IMR-90 (cell line): ENCODE results near the gene GPR37. TPM values are rescaled to one million over a fixed set of nuclear protein-coding genes. Genes with fewer than 3 reads are reported as not detected.

Source experiments
- ATAC-seq: fragments of 200-7000 bp; cut with Tn5 transposase; 2 replicates; pipeline ENCODE4 v1.9.1; 2020; ENCODE audit warnings: low read depth, mild to moderate bottlenecking, moderate library complexity
- BruUV-seq: library from RNA; stranded (reverse); fragments of 400-500 nt; replicated peaks from 2 replicates; lab custom pipeline; 2021; lab: Mats Ljungman, UMichigan
- CTCF ChIA-PET: fragments of 300-600 bp; formaldehyde crosslinking; extraction: SDS; loops from one replicate; lab custom pipeline; 2021; ENCODE audit warnings: antibody characterized with exemption; lab: Yijun Ruan, JAX
- POLR2A ChIA-PET: fragments of 300-600 bp; sonication (Branson Sonifier 250); formaldehyde crosslinking; loops from one replicate; lab custom pipeline; 2022; ENCODE audit warnings: antibody characterized with exemption; ENCODE audit not compliant: unreplicated experiment; lab: Charles Lee
- DNase-seq: peaks from one replicate; pipeline ENCODE4 v3.0.0; 2013
- H2AFZ ChIP-seq: replicated peaks from 2 replicates; pipeline ENCODE3; 2013; ENCODE audit warnings: low read length, mild to moderate bottlenecking; ENCODE audit not compliant: poor library complexity
- H2AK5ac ChIP-seq: 2 replicates; pipeline ENCODE4 v1.6.1; 2013; ENCODE audit warnings: low read depth, low read length, inconsistent platforms
- H2AK9ac ChIP-seq: replicated peaks from 2 replicates; pipeline ENCODE3; 2013; ENCODE audit warnings: mild to moderate bottlenecking, low read depth, low read length, moderate library complexity; ENCODE audit not compliant: poor library complexity
- H2BK120ac ChIP-seq: 2 replicates; pipeline ENCODE4 v1.6.1; 2013; ENCODE audit warnings: low read depth, low read length, inconsistent platforms
- H2BK15ac ChIP-seq: 3 replicates; pipeline ENCODE4 v1.6.1; 2013; ENCODE audit warnings: low read depth, low read length, inconsistent platforms
- H2BK20ac ChIP-seq: 2 replicates; pipeline ENCODE4 v1.6.1; 2013; ENCODE audit warnings: low read depth, mild to moderate bottlenecking, inconsistent platforms, low read length, moderate library complexity
- H2BK5ac ChIP-seq: 2 replicates; pipeline ENCODE4 v1.6.1; 2013; ENCODE audit warnings: mild to moderate bottlenecking, low read depth, low read length, inconsistent platforms; ENCODE audit not compliant: poor library complexity, severe bottlenecking
- H3K14ac ChIP-seq: replicated peaks from 2 replicates; pipeline ENCODE4 v1.6.1; 2013; ENCODE audit warnings: low read depth, low read length, inconsistent platforms
- H3K18ac ChIP-seq: 2 replicates; pipeline ENCODE4 v1.6.1; 2013; ENCODE audit warnings: low read depth, low read length, control low read depth
- H3K23ac ChIP-seq: 2 replicates; pipeline ENCODE4 v1.6.1; 2013; ENCODE audit warnings: low read depth, low read length, inconsistent platforms
- H3K27ac ChIP-seq: 2 replicates; pipeline ENCODE4 v1.5.1; 2013; ENCODE audit warnings: mild to moderate bottlenecking, control low read depth, low read length; ENCODE audit not compliant: insufficient read depth
- H3K27me3 ChIP-seq: 2 replicates; pipeline ENCODE4 v1.6.1; 2013; ENCODE audit warnings: low read length; ENCODE audit not compliant: control insufficient read depth, insufficient read depth
- H3K36me3 ChIP-seq: 2 replicates; pipeline ENCODE4 v1.6.1; 2013; ENCODE audit warnings: low read length, mixed read lengths; ENCODE audit not compliant: control insufficient read depth, insufficient read depth
- H3K4ac ChIP-seq: 2 replicates; pipeline ENCODE4 v1.6.1; 2013; ENCODE audit warnings: low read depth, low read length, inconsistent platforms
- H3K4me1 ChIP-seq: 2 replicates; pipeline ENCODE4 v1.6.1; 2013; ENCODE audit warnings: low read length, mixed read lengths; ENCODE audit not compliant: control insufficient read depth, insufficient read depth
- H3K4me2 ChIP-seq: 2 replicates; pipeline ENCODE4 v1.6.1; 2013; ENCODE audit warnings: low read depth, mild to moderate bottlenecking, control low read depth, low read length, moderate library complexity
- H3K4me3 ChIP-seq: 2 replicates; pipeline ENCODE4 v1.5.1; 2013; ENCODE audit warnings: low read depth, mild to moderate bottlenecking, control low read depth, low read length, moderate library complexity; ENCODE audit not compliant: insufficient read depth
- H3K56ac ChIP-seq: 2 replicates; pipeline ENCODE4 v1.6.1; 2013; ENCODE audit warnings: low read length, inconsistent platforms; ENCODE audit not compliant: insufficient read depth; ENCODE audit errors: extremely low read depth
- H3K79me1 ChIP-seq, 2 experiments: 2 replicates each; pipeline ENCODE4 v1.6.1; 2013; ENCODE audit warnings: low read length in 2 of 2, inconsistent platforms in 1 of 2, low read depth in 1 of 2
- H3K9ac ChIP-seq: 2 replicates; pipeline ENCODE4 v1.6.1; 2013; ENCODE audit warnings: low read depth, low read length, control low read depth
- H3K9me1 ChIP-seq: 2 replicates; pipeline ENCODE4 v1.6.1; 2013; ENCODE audit warnings: low read length, inconsistent platforms; ENCODE audit not compliant: insufficient read depth
- H3K9me3 ChIP-seq: 2 replicates; pipeline ENCODE4 v1.6.1; 2013; ENCODE audit warnings: low read length; ENCODE audit not compliant: control insufficient read depth, insufficient read depth
- H4K20me1 ChIP-seq: 2 replicates; pipeline ENCODE4 v1.6.1; 2013; ENCODE audit warnings: low read length, inconsistent platforms; ENCODE audit not compliant: insufficient read depth
- H4K5ac ChIP-seq: 2 replicates; pipeline ENCODE4 v1.6.1; 2013; ENCODE audit warnings: mild to moderate bottlenecking, low read depth, low read length, control low read depth
- H4K8ac ChIP-seq, 2 experiments: 2 replicates each; pipeline ENCODE4 v1.6.1; 2013; ENCODE audit warnings: low read depth in 2 of 2, low read length in 2 of 2, control low read depth in 1 of 2, inconsistent platforms in 1 of 2
- H4K91ac ChIP-seq: 2 replicates; pipeline ENCODE4 v1.6.1; 2013; ENCODE audit warnings: low read depth, low read length, inconsistent platforms; ENCODE audit not compliant: insufficient read depth
- BHLHE40 ChIP-seq: fragments of 150-350 bp; IDR thresholded peaks from 2 replicates; pipeline ENCODE4 v1.6.1; 2016; ENCODE audit warnings: mild to moderate bottlenecking, low read depth, low read length
- CEBPB ChIP-seq: IDR thresholded peaks from 2 replicates; pipeline ENCODE4 v1.6.1; 2012; ENCODE audit warnings: low read depth, low read length, improper control_type of control experiment
- CHD1 ChIP-seq: IDR thresholded peaks from 2 replicates; pipeline ENCODE4 v1.6.1; 2012; ENCODE audit warnings: low read depth, low read length, improper control_type of control experiment
- CTCF ChIP-seq: conservative IDR thresholded peaks from 2 replicates; pipeline ENCODE4 v1.5.1; 2012; ENCODE audit warnings: mild to moderate bottlenecking, low read depth, low read length, improper control_type of control experiment
- FOS ChIP-seq: fragments of 150-350 bp; IDR thresholded peaks from 2 replicates; pipeline ENCODE4 v1.6.1; 2016; ENCODE audit warnings: low read depth, low read length
- RAD21 ChIP-seq: IDR thresholded peaks from 2 replicates; pipeline ENCODE4 v1.6.1; 2012; ENCODE audit warnings: low read length, improper control_type of control experiment
- RFX5 ChIP-seq: IDR thresholded peaks from 2 replicates; pipeline ENCODE4 v1.8.0; 2012; ENCODE audit warnings: low read depth, mild to moderate bottlenecking, low read length, moderate library complexity
- WGBS, 2 experiments: methylation state at CpG; one replicate each; pipeline versions ENCODE4 v1.1.5 to v1.1.7; 2013; ENCODE audit warnings: missing lambda C conversion rate in 2 of 2; ENCODE audit not compliant: insufficient read length in 1 of 2; ENCODE audit errors: extremely low coverage in 2 of 2; 5-methylcytosine and 5-hydroxymethylcytosine counted together
- dilution Hi-C: fragments of 300-500 bp; cut with HindIII; formaldehyde crosslinking; loops from one replicate; pipeline ENCODE4 v1.14.3; 2018; ENCODE audit warnings: low sequenced_read_pairs; ENCODE audit not compliant: unreplicated experiment
- in situ Hi-C: fragments of 300-500 bp; cut with MboI; formaldehyde crosslinking; loops from 3 replicates; pipeline ENCODE4 v1.14.3; 2019; ENCODE audit warnings: low sequenced_read_pairs, inconsistent platforms, mixed read lengths
- intact Hi-C: fragments of 100-400 bp; cut with micrococcal nuclease; formaldehyde crosslinking; loops from 2 replicates; pipeline ENCODE4 v1.10.0; 2022
- polyA plus RNA-seq, 3 experiments: library from polyadenylated mRNA; depleted of rRNA; stranded (reverse); fragments of >200 nt; gene quantifications; 2 replicates each; pipeline ENCODE4 v1.2.3, GENCODE V29; 2012; ENCODE audit warnings: low replicate concordance in 1 of 3
- total RNA-seq: library from RNA; depleted of rRNA; stranded (reverse); fragments of >200 nt; gene quantifications from 2 replicates; pipeline ENCODE4 v1.2.3, GENCODE V29; 2012
- TF ChIP-seq, protein P1 (sequence below): fragments of 150-350 bp; IDR thresholded peaks from 2 replicates; pipeline ENCODE4 v1.6.1; 2016; ENCODE audit warnings: low read depth, mild to moderate bottlenecking, low read length, moderate library complexity, borderline replicate concordance

Gene GPR37
- total and polyA plus RNA-seq, 2 of the 4 experiments (the other 2 are of a cell fraction) = 4.6 to 9.3 TPM

DNA sequence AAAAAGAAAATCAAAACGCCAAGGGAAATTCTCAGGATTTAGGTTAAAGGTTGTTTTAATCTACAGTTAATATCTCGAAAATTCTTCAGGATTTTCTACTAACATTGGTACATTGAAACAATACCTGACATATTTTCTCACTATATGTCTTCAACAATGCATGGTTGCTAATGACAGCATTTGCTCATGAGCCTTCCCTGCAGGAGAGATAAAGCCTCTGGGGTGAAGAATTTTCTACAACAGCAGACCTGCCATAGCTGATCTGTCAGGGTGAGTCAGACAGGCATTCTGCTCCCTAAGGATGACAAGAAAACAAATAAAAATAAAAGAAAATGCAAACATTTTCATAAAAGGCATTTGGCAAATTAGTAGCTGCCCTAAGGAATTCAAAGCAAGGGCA lies 11.7 kb upstream of the GPR37 start:
- POLR2A ChIA-PET = no interaction called here
- CTCF ChIA-PET = interaction anchor here (0.6 to 1.5 kb wide), 3 partner anchors 11 to 607 kb away, joined by 4 to 11 read pairs (median 4); partner anchors contain the start of gene GPR37
- in situ Hi-C loops = no loop called here

More for the DNA sequence above, 11.7 kb upstream of the GPR37 start:
- H4K20me1 ChIP-seq = no peaks in the 10 kb centered on the region
- H3K9me1 ChIP-seq = peaks cover 3% of the 10 kb centered on the region
- no peaks in the 10 kb centered on the region for H3K36me3 ChIP-seq
- no peak overlapping the region for H4K5ac ChIP-seq
- intact Hi-C loops = no loop called here
- H3K18ac ChIP-seq = no peak overlapping the region
- no peak overlapping the region for H2AK9ac ChIP-seq
- no peak overlapping the region for H2BK5ac ChIP-seq
- H3K14ac ChIP-seq = no peak overlapping the region
- H3K4me3 ChIP-seq = no peak overlapping the region
- WGBS, 2 experiments = no CpG with 5 or more reads among the region's 2 CpGs
- no peaks in the 10 kb centered on the region for H3K9me3 ChIP-seq
- no peak overlapping the region for H4K91ac ChIP-seq
- H3K79me1 ChIP-seq = no peaks in the 10 kb centered on the region
- peaks cover 3% of the 10 kb centered on the region; the same call in 1 of the 2 replicates for H3K4me1 ChIP-seq
- no peak overlapping the region for H2BK120ac ChIP-seq
- no TSS peak for BruUV-seq
- no peak overlapping the region for H2BK20ac ChIP-seq
- DNase-seq (no peak), ATAC-seq (peak; percentile 74)
- H3K23ac ChIP-seq = no peak overlapping the region
- H2AK5ac ChIP-seq = no peak overlapping the region
- H2AFZ ChIP-seq = no peak overlapping the region
- H3K27me3 ChIP-seq = no peaks in the 10 kb centered on the region
- no peak overlapping the region for H3K56ac ChIP-seq
- dilution Hi-C loops = no loop called here
- no peak for TF ChIP-seq CTCF
- no peak for TF ChIP-seq CEBPB
- TF ChIP-seq BHLHE40 = no peak
- no peak for TF ChIP-seq FOS
- no peak for TF ChIP-seq RFX5
- TF ChIP-seq, protein P1, sequence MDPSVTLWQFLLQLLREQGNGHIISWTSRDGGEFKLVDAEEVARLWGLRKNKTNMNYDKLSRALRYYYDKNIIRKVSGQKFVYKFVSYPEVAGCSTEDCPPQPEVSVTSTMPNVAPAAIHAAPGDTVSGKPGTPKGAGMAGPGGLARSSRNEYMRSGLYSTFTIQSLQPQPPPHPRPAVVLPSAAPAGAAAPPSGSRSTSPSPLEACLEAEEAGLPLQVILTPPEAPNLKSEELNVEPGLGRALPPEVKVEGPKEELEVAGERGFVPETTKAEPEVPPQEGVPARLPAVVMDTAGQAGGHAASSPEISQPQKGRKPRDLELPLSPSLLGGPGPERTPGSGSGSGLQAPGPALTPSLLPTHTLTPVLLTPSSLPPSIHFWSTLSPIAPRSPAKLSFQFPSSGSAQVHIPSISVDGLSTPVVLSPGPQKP = no peak
- TF ChIP-seq CHD1 = no peak
- TF ChIP-seq RAD21 = no peak
- no peak overlapping the region for H3K27ac ChIP-seq
- H3K4ac ChIP-seq = no peak overlapping the region
- H3K9ac ChIP-seq = no peak overlapping the region; the same call in 1 of the 2 replicates
- H2BK15ac ChIP-seq = no peak overlapping the region
- no peak overlapping the region for H4K8ac ChIP-seq
- H3K4me2 ChIP-seq = no peak overlapping the region
